HG02623 (cell line): ENCODE results near the gene DDX1.
"Not testable (repeated sequence)": the region's sequence is repeated elsewhere in the genome, so short reads cannot be mapped to it uniquely, and the experiment has no call there.

Source experiments
- ATAC-seq: cut with Tn5 transposase; IDR thresholded peaks from one replicate; pipeline ENCODE4 v1.9.1; 2021; ENCODE audit warnings: moderate library complexity; ENCODE audit not compliant: unreplicated experiment

The DDX1 gene

GRCh38 chr2:15594291-15595256 is 2.9 kb downstream of the DDX1 start:
- ATAC-seq: no peak

GRCh38 chr2:15595342-15595905 is 3.8 kb downstream of the DDX1 start:
- no peak for ATAC-seq

GRCh38 chr2:15595936-15596335 is 4.3 kb downstream of the DDX1 start:
- ATAC-seq: no peak

GRCh38 chr2:15596350-15596749 is 4.7 kb downstream of the DDX1 start:
- no peak for ATAC-seq

- ATAC-seq: no peak
These were observed 5.3 kb downstream of the DDX1 start for GRCh38 chr2:15596968-15597367.

GRCh38 chr2:15599994-15600393 is 8.3 kb downstream of the DDX1 start:
- ATAC-seq: no peak

- ATAC-seq: no peak
These were observed 10.0 kb downstream of the DDX1 start for GRCh38 chr2:15601681-15602080.

GRCh38 chr2:15602393-15602792 is 10.7 kb downstream of the DDX1 start:
- ATAC-seq: no peak

- no peak for ATAC-seq
These were observed 11.5 kb downstream of the DDX1 start for GRCh38 chr2:15603044-15603765.

- ATAC-seq: no peak
These were observed 12.3 kb downstream of the DDX1 start for GRCh38 chr2:15603948-15604347.

- no peak for ATAC-seq
These were observed 14.1 kb downstream of the DDX1 start for GRCh38 chr2:15605721-15606120.

- no peak for ATAC-seq
These were observed 15.1 kb downstream of the DDX1 start for GRCh38 chr2:15606481-15607441.

GRCh38 chr2:15607709-15608391 is 16.2 kb downstream of the DDX1 start:
- ATAC-seq: no peak

- no peak for ATAC-seq
These were observed 16.7 kb downstream of the DDX1 start for GRCh38 chr2:15608392-15608761.

GRCh38 chr2:15609341-15610042 is 17.8 kb downstream of the DDX1 start:
- ATAC-seq: no peak

- no peak for ATAC-seq
These were observed 18.8 kb downstream of the DDX1 start for GRCh38 chr2:15610430-15610952.

- not testable (repeated sequence) for ATAC-seq
These were observed 20.4 kb downstream of the DDX1 start for GRCh38 chr2:15612101-15612500.

- ATAC-seq: no peak
These were observed 22.2 kb downstream of the DDX1 start for GRCh38 chr2:15613736-15614429.
